HG03097 (cell line): ENCODE measurements around the gene MLEC.

Source experiments
- ATAC-seq: cut with Tn5 transposase; IDR thresholded peaks from one replicate; pipeline ENCODE4 v1.9.1; 2021; ENCODE audit not compliant: unreplicated experiment, low FRiP score

MLEC gene

GRCh38 chr12:120686690-120687577 lies at the start of gene MLEC:
MLEC (plus strand) TSS chr12:120687149; CDS start chr12:120687297, 148 bp downstream.
- peak; percentile 60 for ATAC-seq

- peak; percentile 62 for ATAC-seq
Measured at GRCh38 chr12:120639771-120640721, 46.9 kb upstream of the MLEC start, which contains the start of gene CABP1. CABP1 (plus strand) TSS chr12:120640626; CDS start chr12:120640686, 60 bp downstream.

- peak; percentile 38 for ATAC-seq
Measured at GRCh38 chr12:120640861-120641833, 45.8 kb upstream of the MLEC start.

GRCh38 chr12:120642121-120642520 lies 44.8 kb upstream of the MLEC start:
- no peak for ATAC-seq

- ATAC-seq = no peak
Measured at GRCh38 chr12:120642826-120643225, 44.1 kb upstream of the MLEC start.

GRCh38 chr12:120643574-120643973 lies 43.4 kb upstream of the MLEC start:
- ATAC-seq = no peak

GRCh38 chr12:120646044-120646443 lies 40.9 kb upstream of the MLEC start:
- no peak for ATAC-seq

- ATAC-seq = no peak
Measured at GRCh38 chr12:120647375-120647755, 39.6 kb upstream of the MLEC start.

GRCh38 chr12:120649442-120650232 lies 37.3 kb upstream of the MLEC start:
- no peak for ATAC-seq

- no peak for ATAC-seq
Measured at GRCh38 chr12:120650233-120650690, 36.7 kb upstream of the MLEC start.

GRCh38 chr12:120651821-120652220 lies 35.1 kb upstream of the MLEC start:
- ATAC-seq = no peak

GRCh38 chr12:120652656-120653435 lies 34.1 kb upstream of the MLEC start:
- no peak for ATAC-seq

GRCh38 chr12:120653611-120654010 lies 33.3 kb upstream of the MLEC start:
- no peak for ATAC-seq

- no peak for ATAC-seq
Measured at GRCh38 chr12:120654656-120655055, 32.3 kb upstream of the MLEC start.

GRCh38 chr12:120656008-120656407 lies 30.9 kb upstream of the MLEC start:
- no peak for ATAC-seq

GRCh38 chr12:120658286-120659150 lies 28.4 kb upstream of the MLEC start:
- no peak for ATAC-seq

- no peak for ATAC-seq
Measured at GRCh38 chr12:120659151-120659525, 27.8 kb upstream of the MLEC start.
